ENCODE results near the gene ZNF474. TPM values are rescaled to one million over a fixed set of nuclear protein-coding genes. Genes with fewer than 3 reads are reported as not detected.

ZNF474 gene
- total RNA-seq, 2 donors from 2014 or later, result 0.20 TPM; not detected in 1

DNA sequence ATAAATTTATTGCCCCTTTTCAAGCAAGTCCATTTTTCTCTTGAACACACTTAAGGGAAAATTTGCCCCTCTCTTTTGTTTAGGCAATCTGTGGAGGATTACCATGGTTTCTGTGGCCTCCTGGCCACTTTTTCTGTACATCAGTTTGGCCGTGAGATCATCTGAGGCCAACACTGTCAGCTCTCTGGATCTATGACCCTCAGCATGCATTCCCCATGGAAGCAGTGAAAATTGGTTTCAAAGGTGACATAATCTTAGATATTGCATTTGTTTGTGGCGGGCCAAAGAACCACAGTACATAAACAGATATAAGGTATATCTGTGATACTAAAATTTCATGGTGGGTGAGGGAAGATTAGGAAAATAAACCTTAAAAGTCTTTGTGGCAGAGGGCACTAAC is 4.6 kb upstream of the ZNF474 start:
- Histone ChIP-seq H3K4me3 (no peak overlapping the region), H3K4me1 (no peaks in the 10 kb centered on the region), H3K9me3 (no peaks in the 10 kb centered on the region), H3K9ac (ENCODE audit: low read depth in 2 of 2, low read length in 2 of 2) (no peak overlapping the region), H3K36me3 (no peaks in the 10 kb centered on the region), H3K27ac (no peak overlapping the region), H3K27me3 (no peaks in the 10 kb centered on the region)
- intact Hi-C loops (cut with DNase I), result no loop called here
- TF ChIP-seq, protein P1, sequence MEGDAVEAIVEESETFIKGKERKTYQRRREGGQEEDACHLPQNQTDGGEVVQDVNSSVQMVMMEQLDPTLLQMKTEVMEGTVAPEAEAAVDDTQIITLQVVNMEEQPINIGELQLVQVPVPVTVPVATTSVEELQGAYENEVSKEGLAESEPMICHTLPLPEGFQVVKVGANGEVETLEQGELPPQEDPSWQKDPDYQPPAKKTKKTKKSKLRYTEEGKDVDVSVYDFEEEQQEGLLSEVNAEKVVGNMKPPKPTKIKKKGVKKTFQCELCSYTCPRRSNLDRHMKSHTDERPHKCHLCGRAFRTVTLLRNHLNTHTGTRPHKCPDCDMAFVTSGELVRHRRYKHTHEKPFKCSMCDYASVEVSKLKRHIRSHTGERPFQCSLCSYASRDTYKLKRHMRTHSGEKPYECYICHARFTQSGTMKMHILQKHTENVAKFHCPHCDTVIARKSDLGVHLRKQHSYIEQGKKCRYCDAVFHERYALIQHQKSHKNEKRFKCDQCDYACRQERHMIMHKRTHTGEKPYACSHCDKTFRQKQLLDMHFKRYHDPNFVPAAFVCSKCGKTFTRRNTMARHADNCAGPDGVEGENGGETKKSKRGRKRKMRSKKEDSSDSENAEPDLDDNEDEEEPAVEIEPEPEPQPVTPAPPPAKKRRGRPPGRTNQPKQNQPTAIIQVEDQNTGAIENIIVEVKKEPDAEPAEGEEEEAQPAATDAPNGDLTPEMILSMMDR (IDR thresholded peaks at IDR 0.05), result no peak
- DNase-seq, result no peak

DNA sequence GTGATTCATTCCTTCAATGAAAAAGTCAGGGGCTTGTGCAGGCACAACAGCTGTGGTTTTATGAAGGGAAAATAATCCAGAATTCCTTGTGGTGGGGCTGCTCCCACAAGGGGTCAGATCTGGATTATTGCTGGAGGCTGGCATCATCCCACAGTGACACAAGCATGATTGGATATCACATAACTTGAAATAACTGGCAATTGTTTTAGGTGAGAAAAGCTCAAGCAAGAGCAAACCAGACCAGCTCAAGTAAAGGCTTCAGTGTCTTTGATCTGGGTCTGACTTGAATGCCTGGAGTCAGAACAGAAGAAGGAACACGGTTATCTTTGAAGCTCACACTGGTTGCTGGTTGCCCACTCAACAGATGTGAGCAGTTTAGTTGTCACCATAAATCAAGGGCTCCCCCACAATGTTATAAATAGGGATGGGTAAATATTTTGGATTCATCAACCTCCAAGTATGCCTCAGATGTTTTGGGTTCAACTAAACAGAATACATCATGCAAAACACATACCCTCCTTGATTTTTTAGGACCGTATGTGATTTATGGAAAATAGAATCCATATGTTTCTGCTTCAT is 3.1 kb upstream of the ZNF474 start:
- H3K4me3 ChIP-seq, result no peak overlapping the region
- no peak overlapping the region for H3K9ac ChIP-seq (ENCODE audit: low read depth in 2 of 2, low read length in 2 of 2)
- H3K27ac ChIP-seq, result no peak overlapping the region
- H3K36me3 ChIP-seq, result no peaks in the 10 kb centered on the region
- H3K9me3 ChIP-seq, result no peaks in the 10 kb centered on the region
- DNase-seq, result no peak
- TF ChIP-seq, protein P1 (IDR thresholded peaks at IDR 0.05), result no peak
- intact Hi-C loops (cut with DNase I), result no loop called here
- no peaks in the 10 kb centered on the region for H3K4me1 ChIP-seq
- no peaks in the 10 kb centered on the region for H3K27me3 ChIP-seq

DNA sequence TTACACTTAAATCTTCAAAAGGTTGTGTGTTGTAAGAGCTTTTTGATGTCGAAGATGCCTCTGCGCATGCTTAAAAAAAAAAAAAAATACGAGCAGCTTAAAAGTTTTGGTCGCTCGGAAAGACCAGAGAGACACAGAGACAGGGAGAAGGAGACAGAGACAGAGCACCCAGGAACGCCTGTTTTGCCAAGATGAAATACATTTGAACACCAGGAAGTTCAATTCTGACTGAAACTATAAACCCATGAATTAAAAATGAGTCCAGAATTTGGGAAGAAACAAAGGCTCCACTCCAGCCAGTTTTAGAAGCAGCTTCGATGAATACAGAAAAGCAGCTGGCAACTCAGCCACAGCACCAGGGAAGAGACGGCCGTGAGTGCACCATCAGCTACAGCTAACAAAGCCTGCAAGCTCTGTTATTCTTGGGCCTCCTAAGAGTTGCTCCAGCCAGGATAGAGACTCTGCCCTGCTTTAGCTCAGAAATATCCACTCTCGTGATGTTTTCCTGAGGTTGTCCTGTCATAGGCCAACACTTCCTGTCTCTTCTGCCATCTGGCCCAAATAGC is 2.5 kb upstream of the ZNF474 start:
- no peak for DNase-seq
- Histone ChIP-seq H3K27ac (no peak overlapping the region), H3K9me3 (no peaks in the 10 kb centered on the region)

DNA sequence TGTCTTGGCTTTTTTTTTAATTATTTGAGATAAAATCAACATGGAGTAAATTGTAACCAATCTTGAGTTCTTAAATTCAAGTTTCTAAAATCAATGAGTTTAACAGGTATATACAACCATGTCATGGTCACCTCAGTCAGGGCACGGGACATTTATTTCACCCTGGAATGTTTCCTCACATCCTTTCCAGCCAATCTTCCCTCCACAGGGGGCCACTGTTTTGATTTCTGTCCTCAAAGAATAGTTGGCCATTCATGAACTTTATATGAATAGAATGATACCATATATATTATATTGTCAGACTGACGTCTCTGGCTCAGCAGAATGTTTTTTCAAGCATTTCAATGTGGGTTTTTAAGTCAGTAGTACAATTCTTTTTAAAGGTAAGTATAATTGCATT is 806 bp downstream of the ZNF474 start:
- no peak for DNase-seq
- Histone ChIP-seq H3K36me3 (no peaks in the 10 kb centered on the region), H3K4me1 (no peaks in the 10 kb centered on the region), H3K27me3 (no peaks in the 10 kb centered on the region), H3K27ac (no peak overlapping the region), H3K9me3 (no peaks in the 10 kb centered on the region), H3K9ac (ENCODE audit: low read depth in 2 of 2, low read length in 2 of 2) (no peak overlapping the region), H3K4me3 (no peak overlapping the region)
- TF ChIP-seq, protein P1 (IDR thresholded peaks at IDR 0.05), result no peak
- intact Hi-C loops (cut with DNase I), result no loop called here

More for the DNA sequence above, 2.5 kb upstream of the ZNF474 start:
- no peaks in the 10 kb centered on the region for H3K27me3 ChIP-seq
- no peak overlapping the region for H3K9ac ChIP-seq (ENCODE audit: low read depth in 2 of 2, low read length in 2 of 2)
- H3K4me1 ChIP-seq, result no peaks in the 10 kb centered on the region
- TF ChIP-seq, protein P1 (IDR thresholded peaks at IDR 0.05), result no peak
- no peaks in the 10 kb centered on the region for H3K36me3 ChIP-seq
- no peak overlapping the region for H3K4me3 ChIP-seq
- intact Hi-C loops (cut with DNase I), result no loop called here

DNA sequence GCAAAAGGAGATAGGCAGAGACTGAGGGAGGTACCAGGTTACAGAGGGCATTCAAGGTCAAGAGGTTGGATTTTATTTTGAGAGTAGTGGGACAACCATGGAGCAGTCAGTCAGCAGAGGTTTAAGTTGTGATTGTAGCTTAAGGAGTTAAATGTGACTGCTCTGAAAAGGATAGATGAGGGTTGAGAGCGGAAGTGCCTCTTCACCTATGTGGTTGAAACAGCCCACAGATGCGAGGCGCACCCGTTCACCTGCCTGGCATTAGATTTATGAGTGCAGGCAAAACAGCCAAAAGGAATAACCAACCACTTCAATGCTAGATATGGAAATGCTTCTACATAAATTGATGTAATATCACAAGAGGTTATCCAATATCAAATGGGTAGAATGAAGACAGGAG is 8.4 kb downstream of the ZNF474 start:
- Histone ChIP-seq H3K36me3 (no peaks in the 10 kb centered on the region), H3K9me3 (no peaks in the 10 kb centered on the region), H3K4me3 (no peak overlapping the region), H3K9ac (ENCODE audit: low read depth in 2 of 2, low read length in 2 of 2) (no peak overlapping the region), H3K4me1 (no peaks in the 10 kb centered on the region), H3K27ac (no peak overlapping the region), H3K27me3 (no peaks in the 10 kb centered on the region)
- DNase-seq, result no peak
- intact Hi-C loops (cut with DNase I), result no loop called here
- TF ChIP-seq, protein P1 (IDR thresholded peaks at IDR 0.05), result no peak

Data from colonic mucosa (tissue), 4 donors.